Loucy (cell line): ENCODE results near the gene C5orf15.

Experiments used
- EZH2phosphoT487 ChIP-seq: fragments of 200-600 bp; IDR thresholded peaks from 2 replicates; pipeline ENCODE4 v1.6.1; 2018; ENCODE audit warnings: antibody characterized with exemption, mild to moderate bottlenecking, moderate library complexity, borderline replicate concordance
- TF ChIP-seq, protein P1 (sequence below): fragments of 200-600 bp; sonication (generic); conservative IDR thresholded peaks from 2 replicates; pipeline ENCODE4 v1.5.1; 2014; ENCODE audit warnings: mild to moderate bottlenecking, antibody characterized with exemption, low read length

DNA sequence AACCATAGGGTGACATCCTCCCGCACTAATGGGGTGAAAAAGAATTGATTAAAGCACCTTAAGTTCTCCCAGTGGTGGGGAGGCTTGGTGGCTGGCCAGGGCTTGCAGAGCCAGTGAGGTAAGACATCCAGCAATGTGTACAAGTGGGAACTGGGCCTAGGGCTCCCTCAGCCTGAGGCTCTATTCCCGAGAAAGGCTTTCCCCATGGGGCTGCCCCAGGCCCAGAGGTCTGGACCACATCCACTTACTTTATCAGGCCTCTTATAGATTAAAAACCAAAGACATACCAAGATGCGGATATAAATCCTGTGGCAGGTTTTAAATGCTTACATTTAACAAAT is 35.3 kb downstream of the C5orf15 start:
- TF ChIP-seq, protein P1, sequence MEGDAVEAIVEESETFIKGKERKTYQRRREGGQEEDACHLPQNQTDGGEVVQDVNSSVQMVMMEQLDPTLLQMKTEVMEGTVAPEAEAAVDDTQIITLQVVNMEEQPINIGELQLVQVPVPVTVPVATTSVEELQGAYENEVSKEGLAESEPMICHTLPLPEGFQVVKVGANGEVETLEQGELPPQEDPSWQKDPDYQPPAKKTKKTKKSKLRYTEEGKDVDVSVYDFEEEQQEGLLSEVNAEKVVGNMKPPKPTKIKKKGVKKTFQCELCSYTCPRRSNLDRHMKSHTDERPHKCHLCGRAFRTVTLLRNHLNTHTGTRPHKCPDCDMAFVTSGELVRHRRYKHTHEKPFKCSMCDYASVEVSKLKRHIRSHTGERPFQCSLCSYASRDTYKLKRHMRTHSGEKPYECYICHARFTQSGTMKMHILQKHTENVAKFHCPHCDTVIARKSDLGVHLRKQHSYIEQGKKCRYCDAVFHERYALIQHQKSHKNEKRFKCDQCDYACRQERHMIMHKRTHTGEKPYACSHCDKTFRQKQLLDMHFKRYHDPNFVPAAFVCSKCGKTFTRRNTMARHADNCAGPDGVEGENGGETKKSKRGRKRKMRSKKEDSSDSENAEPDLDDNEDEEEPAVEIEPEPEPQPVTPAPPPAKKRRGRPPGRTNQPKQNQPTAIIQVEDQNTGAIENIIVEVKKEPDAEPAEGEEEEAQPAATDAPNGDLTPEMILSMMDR, result no peak
- no peak for TF ChIP-seq EZH2phosphoT487
